A673 (cell line): Measurements from ENCODE around the gene PGAP2. TPM values are rescaled to one million over a fixed set of nuclear protein-coding genes. Genes with fewer than 3 reads are reported as not detected.

Experiments
- BruUV-seq: library from RNA; stranded (reverse); fragments of 400-500 nt; replicated peaks from 2 replicates; lab custom pipeline; 2021; lab: Mats Ljungman, UMichigan
- CTCF ChIA-PET: fragments of 300-600 bp; sonication (Branson Sonifier 250); formaldehyde crosslinking; loops from one replicate; lab custom pipeline; 2022; ENCODE audit warnings: antibody characterized with exemption; lab: Charles Lee
- POLR2A ChIA-PET: fragments of 300-600 bp; sonication (Branson Sonifier 250); formaldehyde crosslinking; loops from one replicate; lab custom pipeline; 2022; ENCODE audit warnings: antibody characterized with exemption; ENCODE audit not compliant: low non-redundant PET; lab: Charles Lee
- DNase-seq: peaks from one replicate; pipeline ENCODE4 v3.0.0-alpha.2; 2015; ENCODE audit warnings: low spot score
- H3K27ac ChIP-seq: fragments of 200-600 bp; sonication (generic); 2 replicates; pipeline ENCODE4 v1.5.1; 2016; ENCODE audit warnings: mixed run types, low read depth, mild to moderate bottlenecking, mixed read lengths, antibody characterized with exemption, low read length; ENCODE audit not compliant: poor library complexity, severe bottlenecking
- H3K27me3 ChIP-seq: fragments of 200-600 bp; sonication (generic); replicated peaks from 2 replicates; pipeline ENCODE4 v1.6.1; 2017; ENCODE audit warnings: mixed run types, low read depth, mild to moderate bottlenecking, mixed read lengths, antibody characterized with exemption, low read length; ENCODE audit not compliant: insufficient read depth, poor library complexity
- H3K36me3 ChIP-seq: fragments of 200-600 bp; sonication (generic); 2 replicates; pipeline ENCODE4 v1.6.1; 2016; ENCODE audit warnings: mixed run types, mild to moderate bottlenecking, mixed read lengths, antibody characterized with exemption, low read length; ENCODE audit not compliant: insufficient read depth, poor library complexity, severe bottlenecking
- H3K4me1 ChIP-seq: fragments of 200-600 bp; sonication (generic); 2 replicates; pipeline ENCODE4 v1.6.1; 2017; ENCODE audit warnings: mixed run types, mild to moderate bottlenecking, mixed read lengths, antibody characterized with exemption, low read length; ENCODE audit not compliant: insufficient read depth, poor library complexity, severe bottlenecking
- H3K4me3 ChIP-seq: fragments of 200-600 bp; sonication (generic); 2 replicates; pipeline ENCODE4 v1.5.1; 2016; ENCODE audit warnings: low read depth, mixed run types, mild to moderate bottlenecking, mixed read lengths, low read length; ENCODE audit not compliant: poor library complexity, severe bottlenecking
- H3K9me3 ChIP-seq: fragments of 200-600 bp; sonication (generic); 2 replicates; pipeline ENCODE4 v1.6.1; 2016; ENCODE audit warnings: mixed run types, low read depth, mild to moderate bottlenecking, mixed read lengths, antibody characterized with exemption, low read length; ENCODE audit not compliant: poor library complexity, severe bottlenecking
- EZH2 ChIP-seq: fragments of 200-600 bp; sonication (generic); IDR thresholded peaks from 2 replicates; pipeline ENCODE4 v1.6.1; 2017; ENCODE audit warnings: borderline replicate concordance, low read depth, mild to moderate bottlenecking, mixed read lengths, antibody characterized with exemption, low read length; ENCODE audit not compliant: poor library complexity, severe bottlenecking
- intact Hi-C: fragments of 100-400 bp; cut with micrococcal nuclease; formaldehyde crosslinking; loops from one replicate; pipeline ENCODE4 v1.10.0; 2022; ENCODE audit not compliant: unreplicated experiment
- total RNA-seq: library from RNA; stranded (reverse); gene quantifications from 2 replicates; pipeline ENCODE4 v1.2.3, GENCODE V29; 2021
- TF ChIP-seq, protein P1 (sequence below): fragments of 300-800, 200-600 bp; sonication (generic); conservative IDR thresholded peaks from 2 replicates; pipeline ENCODE4 v1.5.1; 2017; ENCODE audit warnings: low read depth, mild to moderate bottlenecking, antibody characterized with exemption, low read length, moderate library complexity, mixed read lengths

PGAP2 gene
- total RNA-seq, 1 experiment from 2014 or later: 16.2 TPM

DNA sequence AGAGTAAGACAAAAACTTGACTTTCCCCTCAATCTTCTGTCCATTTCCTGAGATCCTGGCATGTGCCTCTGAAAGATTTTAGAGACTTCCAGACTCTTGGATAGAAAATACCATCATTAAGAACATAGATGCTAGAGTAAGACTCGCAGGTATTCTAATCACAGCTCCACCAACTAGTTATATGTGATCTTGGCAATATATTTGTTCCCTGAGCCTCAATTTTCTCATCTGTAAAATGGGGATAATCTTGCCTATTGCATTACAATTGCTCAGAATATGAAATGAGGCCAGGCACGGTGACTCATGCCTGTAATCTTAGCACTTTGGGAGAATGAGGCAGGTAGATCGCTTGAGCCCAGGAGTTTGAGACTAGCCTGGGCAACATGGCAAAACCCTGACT is 21.7 kb downstream of the PGAP2 start:
- CTCF ChIA-PET: no interaction called here
- no TSS peak for BruUV-seq

DNA sequence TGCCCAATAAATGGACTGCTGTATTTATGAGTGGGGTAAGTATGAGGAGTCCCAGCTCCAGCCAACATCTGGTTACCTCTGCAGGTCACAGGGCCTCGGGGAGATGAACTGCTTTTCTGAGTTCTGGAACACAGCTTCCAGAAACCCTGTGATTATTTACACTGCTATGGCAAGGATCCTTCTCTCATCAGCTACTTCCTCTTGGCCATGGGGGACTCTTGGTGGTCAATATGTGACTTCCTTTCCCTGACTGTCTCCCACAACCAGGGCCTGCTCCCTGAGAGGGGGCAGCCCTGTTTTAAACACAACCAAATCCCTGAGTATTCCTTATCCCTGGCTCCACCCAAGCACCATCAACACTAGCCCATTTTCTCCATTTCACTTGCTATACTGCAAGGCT is 22.4 kb downstream of the PGAP2 start:
- POLR2A ChIA-PET: no interaction called here
- no peak for TF ChIP-seq EZH2
- TF ChIP-seq, protein P1, sequence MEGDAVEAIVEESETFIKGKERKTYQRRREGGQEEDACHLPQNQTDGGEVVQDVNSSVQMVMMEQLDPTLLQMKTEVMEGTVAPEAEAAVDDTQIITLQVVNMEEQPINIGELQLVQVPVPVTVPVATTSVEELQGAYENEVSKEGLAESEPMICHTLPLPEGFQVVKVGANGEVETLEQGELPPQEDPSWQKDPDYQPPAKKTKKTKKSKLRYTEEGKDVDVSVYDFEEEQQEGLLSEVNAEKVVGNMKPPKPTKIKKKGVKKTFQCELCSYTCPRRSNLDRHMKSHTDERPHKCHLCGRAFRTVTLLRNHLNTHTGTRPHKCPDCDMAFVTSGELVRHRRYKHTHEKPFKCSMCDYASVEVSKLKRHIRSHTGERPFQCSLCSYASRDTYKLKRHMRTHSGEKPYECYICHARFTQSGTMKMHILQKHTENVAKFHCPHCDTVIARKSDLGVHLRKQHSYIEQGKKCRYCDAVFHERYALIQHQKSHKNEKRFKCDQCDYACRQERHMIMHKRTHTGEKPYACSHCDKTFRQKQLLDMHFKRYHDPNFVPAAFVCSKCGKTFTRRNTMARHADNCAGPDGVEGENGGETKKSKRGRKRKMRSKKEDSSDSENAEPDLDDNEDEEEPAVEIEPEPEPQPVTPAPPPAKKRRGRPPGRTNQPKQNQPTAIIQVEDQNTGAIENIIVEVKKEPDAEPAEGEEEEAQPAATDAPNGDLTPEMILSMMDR: no peak
- Histone ChIP-seq H3K4me1 (no peaks in the 10 kb centered on the region), H3K27me3 (no peaks in the 10 kb centered on the region), H3K4me3 (no peak overlapping the region), H3K27ac (no peak overlapping the region), H3K9me3 (no peaks in the 10 kb centered on the region), H3K36me3 (peaks cover 6% of the 10 kb centered on the region)
- BruUV-seq: no TSS peak
- DNase-seq: no peak
- intact Hi-C loops: no loop called here
- CTCF ChIA-PET: no interaction called here

More for the DNA sequence above, 21.7 kb downstream of the PGAP2 start:
- Histone ChIP-seq H3K27me3 (no peaks in the 10 kb centered on the region), H3K27ac (no peak overlapping the region), H3K9me3 (no peaks in the 10 kb centered on the region), H3K36me3 (peaks cover 6% of the 10 kb centered on the region), H3K4me3 (no peak overlapping the region), H3K4me1 (no peaks in the 10 kb centered on the region)
- POLR2A ChIA-PET: no interaction called here
- intact Hi-C loops: no loop called here
- DNase-seq: no peak
- TF ChIP-seq EZH2: no peak
- TF ChIP-seq, protein P1: no peak

DNA sequence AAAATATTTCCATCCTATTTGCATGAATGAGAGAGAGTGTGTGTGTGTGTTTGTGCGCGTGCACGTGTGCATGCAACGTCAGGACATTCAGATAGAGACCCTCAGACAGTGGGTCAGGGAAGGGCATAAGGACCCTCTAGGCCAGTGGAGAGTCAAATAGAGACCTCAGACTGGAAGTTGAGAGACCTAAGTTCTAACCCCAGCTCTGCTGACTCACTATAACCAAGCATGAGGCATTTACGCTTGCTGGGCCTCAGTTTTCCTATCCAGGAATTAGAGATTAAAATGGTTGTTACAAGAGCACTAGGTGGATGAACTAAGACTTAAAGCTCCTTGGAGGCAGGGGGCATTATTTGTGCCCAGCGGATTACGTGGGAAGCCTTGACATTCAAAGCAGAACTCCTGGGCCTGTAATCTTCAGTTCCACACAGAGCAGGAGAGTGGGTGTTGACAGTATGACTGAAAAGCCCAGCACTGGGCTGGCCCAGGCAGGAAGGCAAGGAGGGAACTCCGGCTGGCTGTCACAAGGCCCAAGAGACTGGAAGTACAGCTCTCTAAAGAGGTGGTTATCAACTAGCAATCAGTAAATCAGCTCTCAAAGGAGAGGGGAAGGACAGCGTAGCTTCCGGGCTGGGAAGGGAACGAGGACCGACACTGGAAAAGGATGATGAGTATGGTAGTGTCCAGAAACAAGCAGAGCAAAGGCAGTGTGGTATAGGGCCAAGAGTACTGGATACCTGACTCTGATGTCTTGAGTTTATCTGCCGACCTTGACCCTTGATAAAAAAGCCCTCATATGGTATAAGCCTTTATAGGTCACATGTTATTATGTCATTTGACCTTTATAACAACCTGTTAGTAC is 23.2 kb downstream of the PGAP2 start:
- no peak overlapping the region for H3K4me3 ChIP-seq
- H3K27ac ChIP-seq: no peak overlapping the region
- ChIA-PET POLR2A (no interaction called here), CTCF (no interaction called here)
- no TSS peak for BruUV-seq
- H3K27me3 ChIP-seq: no peaks in the 10 kb centered on the region
- H3K36me3 ChIP-seq: peaks cover 6% of the 10 kb centered on the region
- no peak for DNase-seq
- H3K9me3 ChIP-seq: no peaks in the 10 kb centered on the region
- no peak for TF ChIP-seq EZH2
- TF ChIP-seq, protein P1: no peak
- intact Hi-C loops: no loop called here
- H3K4me1 ChIP-seq: no peaks in the 10 kb centered on the region
